HG03175 (cell line): Measurements from ENCODE around the gene COG2.
A peak's percentile ranks its signal among the peaks of the same experiment; 100 is the strongest.
"Not testable (repeated sequence)": the region's sequence is repeated elsewhere in the genome, so short reads cannot be mapped to it uniquely, and the experiment has no call there.

ENCODE experiments used
- ATAC-seq: cut with Tn5 transposase; IDR thresholded peaks from one replicate; pipeline ENCODE4 v1.9.1; 2021; ENCODE audit warnings: mild to moderate bottlenecking, moderate library complexity; ENCODE audit not compliant: unreplicated experiment

The COG2 gene

GRCh38 chr1:230642263-230642959 is at the start of gene COG2:
Gene COG2, plus strand, starts transcription at chr1:230642481. Its CDS starts 126 bp downstream, at chr1:230642607.
- ATAC-seq, result peak; percentile 97

GRCh38 chr1:230592848-230593414 is 49.4 kb upstream of the COG2 start:
- ATAC-seq, result no peak

DNA sequence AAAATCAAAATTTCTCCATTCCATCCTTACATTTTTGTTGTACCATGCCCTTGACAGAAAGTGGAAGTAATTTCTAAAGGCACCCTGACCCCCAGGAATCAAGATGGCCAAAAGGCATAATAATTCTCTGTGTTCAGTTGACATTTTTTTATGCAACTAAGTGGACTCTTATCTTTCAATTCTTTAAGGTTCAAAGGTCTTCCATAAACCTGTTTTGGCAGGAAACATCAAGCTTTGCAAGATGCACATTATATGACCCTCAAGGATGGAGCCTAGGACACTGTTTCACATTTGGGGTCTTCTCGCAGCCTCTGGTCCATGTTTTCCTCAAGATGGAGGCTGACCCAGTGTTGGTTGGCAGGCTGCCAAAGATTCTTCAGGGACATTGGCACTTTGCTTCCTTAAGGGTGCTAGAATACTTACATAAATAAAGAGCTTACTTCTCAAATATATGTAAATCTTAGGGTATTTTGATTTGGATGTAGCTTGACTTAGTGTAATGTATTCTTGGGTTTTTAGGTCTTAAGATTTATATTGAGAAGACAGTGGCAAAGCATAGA is 48.0 kb upstream of the COG2 start:
- ATAC-seq, result no peak

GRCh38 chr1:230595181-230595580 is 47.1 kb upstream of the COG2 start:
- no peak for ATAC-seq

GRCh38 chr1:230596306-230596705 is 46.0 kb upstream of the COG2 start:
- ATAC-seq, result no peak

DNA sequence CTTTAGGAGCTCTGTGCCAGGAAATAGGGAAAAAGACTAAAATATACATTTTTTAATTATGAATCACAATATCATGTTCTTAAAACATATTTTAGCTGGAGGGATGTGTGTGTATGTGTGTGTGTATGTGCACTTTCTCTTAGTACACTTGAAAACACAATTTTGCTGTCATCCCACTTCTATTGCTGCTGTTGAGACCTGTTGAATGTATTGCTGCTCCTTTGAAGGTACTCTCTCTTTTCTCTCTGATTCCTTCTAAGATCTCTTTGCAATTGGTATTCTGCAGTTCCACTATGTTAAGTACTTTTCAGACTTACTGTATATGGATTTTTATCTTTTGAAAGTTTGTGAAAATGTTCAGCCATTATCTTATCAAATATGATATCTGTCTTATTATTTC is 43.5 kb upstream of the COG2 start:
- no peak for ATAC-seq

- ATAC-seq, result no peak
Observed at GRCh38 chr1:230599926-230600656, 42.2 kb upstream of the COG2 start.

- ATAC-seq, result not testable (repeated sequence)
Observed at GRCh38 chr1:230600657-230601400, 41.5 kb upstream of the COG2 start.

DNA sequence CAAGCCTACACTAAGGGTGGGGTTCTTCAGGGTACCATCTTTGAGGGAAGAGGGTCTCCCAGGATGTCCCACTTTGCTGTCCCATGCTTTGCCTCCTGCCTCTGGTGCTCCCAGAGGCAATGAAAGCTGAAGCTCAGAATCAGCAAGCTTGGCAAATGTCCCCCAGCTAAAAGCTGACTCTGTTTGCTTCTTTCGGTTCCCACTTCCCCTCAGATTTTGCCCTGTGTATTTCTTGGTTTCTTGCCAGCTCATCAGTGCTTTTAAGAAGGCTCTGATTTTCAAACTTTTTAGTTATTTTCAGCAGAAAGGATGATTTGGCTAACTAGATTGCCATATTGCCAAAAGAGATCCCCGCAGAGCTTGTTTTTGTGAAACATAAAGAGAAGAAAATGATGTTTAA is 33.1 kb upstream of the COG2 start:
- ATAC-seq, result no peak

DNA sequence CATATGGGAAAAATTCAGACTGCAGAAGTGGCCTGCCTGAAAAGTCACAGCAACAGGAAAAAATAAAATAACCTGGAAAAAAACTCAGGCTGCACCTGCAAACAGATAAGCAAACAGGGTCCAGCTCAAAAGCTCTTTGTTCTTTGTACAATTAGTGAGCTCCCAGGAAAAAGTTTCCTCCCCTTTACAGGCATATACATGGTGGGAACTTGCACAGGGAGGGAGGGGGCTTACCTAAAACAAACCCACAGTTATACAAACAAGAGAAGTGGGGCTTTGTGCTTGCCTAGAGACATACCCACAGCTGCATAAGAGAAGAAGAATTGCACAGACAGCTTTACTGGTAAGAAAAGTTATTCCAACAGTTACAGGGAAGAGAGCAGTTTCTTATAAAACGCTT is 31.7 kb upstream of the COG2 start:
- ATAC-seq, result no peak

DNA sequence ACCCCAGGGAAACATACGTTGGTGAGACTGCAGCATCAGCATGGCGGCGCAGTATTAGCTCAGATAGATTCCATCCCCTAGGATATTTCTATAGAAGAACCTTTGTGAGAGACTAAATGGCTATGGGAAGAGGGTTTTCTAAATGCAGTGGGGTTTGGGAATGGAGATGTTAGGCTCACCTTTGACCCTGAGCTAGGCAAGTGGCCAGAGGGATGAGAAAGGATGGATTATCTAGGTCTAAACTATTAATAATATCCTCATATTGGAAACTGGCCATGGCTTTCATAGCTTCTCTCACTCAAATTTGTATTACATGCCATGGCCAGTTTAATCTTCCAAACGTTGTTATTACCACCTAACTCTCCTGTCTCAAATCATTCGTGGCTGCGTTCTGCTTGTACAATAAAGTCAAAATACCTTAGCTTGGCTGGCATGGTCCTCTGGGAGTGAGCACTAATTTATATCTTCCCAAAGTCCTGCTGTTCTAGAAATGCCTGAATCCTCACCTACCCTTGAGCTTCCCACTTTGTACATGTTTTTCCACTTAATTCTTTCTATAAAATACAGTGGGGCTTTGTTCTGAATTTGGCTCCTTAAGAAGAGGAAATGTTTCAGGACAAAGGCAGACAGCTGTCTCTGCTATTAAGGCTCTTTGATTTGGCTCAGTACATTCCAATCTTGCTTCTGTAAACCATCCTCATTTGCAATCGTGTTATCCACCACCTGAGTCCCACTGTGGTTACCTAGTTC is 31.0 kb upstream of the COG2 start:
- ATAC-seq, result no peak

- no peak for ATAC-seq
Observed at GRCh38 chr1:230611878-230612235, 30.4 kb upstream of the COG2 start.

DNA sequence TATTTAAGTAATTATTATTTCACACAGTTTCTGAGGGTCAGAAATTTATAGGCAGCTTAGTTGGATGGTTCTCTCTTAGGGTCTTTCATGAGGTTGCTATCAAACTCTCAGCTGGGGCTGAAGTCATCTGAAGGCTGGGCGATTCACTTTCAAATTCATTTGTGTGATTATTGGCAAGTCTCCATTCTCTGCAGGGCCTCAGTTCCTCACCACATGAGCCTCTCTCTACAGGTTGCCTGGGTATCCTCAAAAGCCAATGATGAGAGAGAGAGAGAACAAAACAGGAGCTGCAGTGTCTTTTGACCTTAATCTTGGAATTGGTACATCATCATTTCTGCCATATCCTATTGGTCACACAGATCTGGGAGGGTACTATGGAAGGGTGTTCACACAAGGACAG is 29.6 kb upstream of the COG2 start:
- ATAC-seq, result no peak

- ATAC-seq, result no peak
Observed at GRCh38 chr1:230614121-230614520, 28.2 kb upstream of the COG2 start.

- ATAC-seq, result no peak
Observed at GRCh38 chr1:230618537-230618936, 23.7 kb upstream of the COG2 start.

DNA sequence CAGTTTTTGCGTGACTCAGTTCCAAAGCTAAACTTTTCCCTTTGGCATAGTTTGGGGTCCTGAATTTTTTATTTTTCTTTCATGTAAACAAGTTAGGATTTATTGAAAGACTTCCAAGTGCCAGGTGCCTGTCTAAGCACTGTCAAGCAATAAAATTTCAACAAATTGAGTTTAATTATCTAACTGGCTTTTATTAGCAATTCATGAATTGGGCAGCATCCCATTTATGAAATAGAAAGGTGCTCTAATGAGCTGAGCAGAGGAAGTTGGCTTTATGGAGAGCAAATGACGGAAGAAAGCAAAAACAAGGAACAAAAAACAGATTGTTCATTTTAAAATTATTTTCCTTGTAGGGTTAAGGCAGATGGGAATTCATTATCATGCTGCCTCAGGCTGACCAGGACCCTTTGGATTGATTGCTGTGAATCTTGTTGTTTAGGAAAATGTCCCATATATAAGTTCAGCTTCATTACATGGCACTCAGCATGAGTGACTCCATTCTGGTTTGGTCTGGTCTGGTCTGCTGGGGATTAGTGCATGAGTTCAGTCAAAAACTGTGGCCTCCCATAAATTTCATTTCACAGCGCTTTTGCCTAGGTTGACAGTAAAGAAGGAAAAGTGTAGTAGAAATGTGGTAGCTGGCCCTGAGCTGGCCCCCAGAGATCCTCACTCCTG is 21.5 kb upstream of the COG2 start:
- ATAC-seq, result no peak

GRCh38 chr1:230621324-230622030 is 20.8 kb upstream of the COG2 start:
- no peak for ATAC-seq

- ATAC-seq, result no peak
Observed at GRCh38 chr1:230622151-230622550, 20.1 kb upstream of the COG2 start.

- no peak for ATAC-seq
Observed at GRCh38 chr1:230624097-230624713, 18.1 kb upstream of the COG2 start.
